Activated CD8-positive, alpha-beta memory T cell treated with anti-CD3 and anti-CD28 coated beads, Interleukin-2, amount 50 U/mL, for 24 hours (primary cell): ENCODE results near the gene MYO16.

Experiments
- DNase-seq: peaks from one replicate; pipeline ENCODE4 v3.0.0-alpha.2; 2020; ENCODE audit errors: extremely low read depth

MYO16 gene

GRCh38 chr13:108663710-108664109 lies 34.3 kb downstream of the MYO16 start:
- no peak for DNase-seq

DNA sequence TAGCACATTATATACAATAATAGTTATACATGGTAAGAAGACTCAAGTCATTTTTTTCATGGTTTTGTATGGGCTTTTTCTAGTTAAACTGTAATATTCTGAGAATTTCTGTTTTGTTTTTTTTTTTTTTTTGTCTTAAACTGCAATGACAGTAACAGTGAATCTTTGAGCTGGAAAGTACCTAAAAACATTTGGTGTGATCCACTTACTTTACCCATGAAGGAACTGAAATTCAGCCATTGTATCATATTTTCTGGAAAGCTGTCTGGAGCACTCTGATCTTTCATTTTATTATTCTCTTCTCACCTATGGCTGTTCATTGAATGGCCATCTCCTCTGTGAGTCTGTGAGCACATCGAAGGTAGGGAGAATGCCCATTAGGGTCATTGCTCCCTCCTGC lies 37.8 kb downstream of the MYO16 start:
- DNase-seq = no peak

DNA sequence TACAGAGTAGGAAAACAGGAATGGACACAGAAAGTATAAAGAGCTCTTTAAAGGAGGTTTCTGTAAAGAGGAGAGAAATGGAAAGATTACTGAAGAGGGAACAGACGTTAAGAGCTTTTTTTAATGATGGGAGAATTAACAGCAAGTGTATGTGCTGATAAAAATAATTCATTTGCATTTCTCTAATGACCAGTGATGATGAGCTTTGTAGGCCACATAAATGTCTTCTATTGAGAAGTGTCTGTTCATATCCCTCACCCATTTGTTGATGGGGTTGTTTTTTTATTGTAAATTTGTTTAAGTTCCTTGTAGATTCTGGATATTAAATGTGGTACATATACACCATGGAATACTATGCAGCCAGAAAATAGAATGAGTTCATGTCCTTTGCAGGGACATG lies 40.0 kb downstream of the MYO16 start:
- DNase-seq = no peak

- no peak for DNase-seq
Measured at GRCh38 chr13:108674346-108674745, 44.9 kb downstream of the MYO16 start.

DNA sequence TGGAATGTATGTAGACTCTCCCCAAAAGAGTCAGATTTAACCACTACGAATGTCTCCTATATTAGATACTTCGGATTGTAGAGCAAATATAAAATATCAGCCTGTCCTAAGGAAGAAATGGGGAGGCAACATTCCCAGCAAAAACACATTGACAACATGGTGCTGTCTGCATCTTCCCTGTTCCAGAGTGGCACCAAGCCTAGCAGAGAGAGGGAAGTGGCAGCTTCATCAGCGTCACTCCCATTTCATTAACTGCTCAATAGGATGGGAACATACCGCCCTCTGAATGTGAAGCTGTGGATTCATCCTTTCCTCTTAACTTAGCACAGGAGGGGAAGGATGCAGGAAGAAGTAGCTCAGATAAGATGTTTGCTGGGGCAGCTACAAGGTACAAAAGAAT lies 45.4 kb downstream of the MYO16 start:
- no peak for DNase-seq

- DNase-seq = no peak
Measured at GRCh38 chr13:108676620-108677019, 47.2 kb downstream of the MYO16 start.

DNA sequence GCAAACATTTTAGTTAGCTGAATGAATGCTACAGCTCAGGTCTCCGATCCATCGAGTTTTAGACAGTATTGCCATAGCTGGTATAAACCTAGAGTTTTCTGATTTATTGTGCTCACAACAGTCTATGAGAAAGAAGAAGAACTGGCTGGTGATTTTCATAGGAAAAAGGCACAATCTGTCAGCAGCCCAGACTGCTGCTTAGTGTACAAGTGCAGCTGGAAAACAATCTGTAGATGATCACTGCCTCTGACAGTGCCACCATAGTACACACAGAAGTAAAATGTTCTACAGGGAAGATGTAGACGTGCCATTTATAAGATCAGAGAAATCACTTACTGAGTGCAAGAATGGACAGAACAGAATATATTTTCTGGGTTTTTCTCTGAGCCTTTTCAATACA lies 48.4 kb downstream of the MYO16 start:
- no peak for DNase-seq

- DNase-seq = no peak
Measured at GRCh38 chr13:108680011-108680410, 50.6 kb downstream of the MYO16 start.

- DNase-seq = no peak
Measured at GRCh38 chr13:108681986-108682575, 52.7 kb downstream of the MYO16 start.

- DNase-seq = no peak
Measured at GRCh38 chr13:108682714-108683113, 53.3 kb downstream of the MYO16 start.

- DNase-seq = no peak
Measured at GRCh38 chr13:108686027-108686426, 56.6 kb downstream of the MYO16 start.

GRCh38 chr13:108690726-108691125 lies 61.3 kb downstream of the MYO16 start:
- DNase-seq = no peak

DNA sequence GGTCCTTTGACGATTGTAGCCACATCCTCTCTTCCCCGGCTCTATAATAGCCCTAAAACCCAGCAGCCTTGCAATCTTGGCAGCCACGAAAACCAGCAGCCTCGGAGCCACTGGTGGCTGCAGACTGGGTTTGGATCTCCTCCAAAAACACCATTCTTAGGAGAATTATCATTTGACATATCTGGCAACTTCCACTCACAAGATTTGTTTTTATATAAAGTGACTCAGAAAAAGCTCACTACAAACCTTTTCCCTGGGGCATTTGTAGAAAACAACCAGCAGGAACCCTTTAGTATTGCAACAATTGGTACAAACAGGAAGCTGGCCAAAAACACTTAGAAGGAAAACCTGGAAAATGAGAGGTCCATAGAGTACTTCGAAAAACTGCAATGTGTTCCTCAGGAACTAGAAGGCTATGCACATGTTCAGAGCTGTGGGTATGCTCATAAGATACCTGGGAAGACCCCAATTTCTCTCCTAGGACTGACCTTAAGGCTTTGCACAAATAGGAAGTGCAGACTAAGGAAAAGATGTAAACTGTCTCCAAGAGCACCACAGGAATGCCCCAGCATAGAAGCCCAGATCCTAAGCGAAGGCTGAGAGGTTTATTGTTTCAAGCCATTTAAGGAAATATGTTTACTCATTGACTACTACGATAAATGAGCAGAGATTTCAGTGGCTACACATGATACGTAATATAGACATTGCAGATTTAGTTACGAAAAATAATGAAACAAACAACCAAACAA lies 71.2 kb downstream of the MYO16 start:
- DNase-seq = no peak

GRCh38 chr13:108702171-108702570 lies 72.8 kb downstream of the MYO16 start:
- DNase-seq = no peak

GRCh38 chr13:108705031-108705430 lies 75.6 kb downstream of the MYO16 start:
- DNase-seq = no peak

GRCh38 chr13:108707584-108707983 lies 78.2 kb downstream of the MYO16 start:
- no peak for DNase-seq

DNA sequence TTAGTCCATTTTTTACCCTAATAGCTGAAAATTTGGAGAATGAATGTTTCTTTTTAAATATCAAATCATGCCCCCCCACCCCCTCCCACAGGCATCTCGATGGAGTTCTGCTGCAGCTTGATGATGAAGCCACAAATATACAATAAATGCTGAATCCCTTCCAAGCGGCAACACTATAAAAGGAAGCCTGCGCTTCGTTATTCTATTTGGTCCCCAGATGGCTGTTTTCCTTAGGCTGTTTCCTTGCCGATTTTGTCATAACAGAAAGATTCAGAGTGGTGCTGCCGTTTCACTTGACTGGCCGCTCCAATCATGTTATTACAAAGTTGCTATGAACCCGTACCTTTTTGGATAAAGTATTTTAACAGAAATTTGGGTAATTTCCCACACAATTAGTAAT lies 79.5 kb downstream of the MYO16 start:
- no peak for DNase-seq

DNA sequence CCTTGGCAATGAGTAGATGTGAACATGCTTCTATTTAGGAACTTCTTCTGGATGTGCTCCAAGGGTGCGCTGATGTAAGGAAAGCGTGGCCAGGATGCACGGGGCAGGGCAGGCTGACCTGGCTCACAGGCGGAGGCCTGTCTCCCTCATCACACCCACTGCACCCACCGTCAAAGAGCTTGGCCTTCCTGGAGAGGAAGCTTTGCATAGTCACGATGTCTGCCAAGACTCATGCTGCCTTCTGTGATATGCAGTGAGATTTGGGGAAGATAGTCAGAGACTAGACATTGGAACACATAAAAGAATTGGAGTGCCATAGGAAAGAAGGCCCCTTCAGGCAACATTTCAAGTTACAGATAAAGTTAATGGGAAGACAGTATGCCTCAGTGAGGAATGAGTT lies 82.0 kb downstream of the MYO16 start:
- DNase-seq = no peak

- no peak for DNase-seq
Measured at GRCh38 chr13:108725471-108725870, 96.1 kb downstream of the MYO16 start.

GRCh38 chr13:108728370-108728769 lies 99.0 kb downstream of the MYO16 start:
- DNase-seq = no peak

- no peak for DNase-seq
Measured at GRCh38 chr13:108733022-108733560, 103.7 kb downstream of the MYO16 start.

- DNase-seq = no peak
Measured at GRCh38 chr13:108734676-108735075, 105.3 kb downstream of the MYO16 start.

- DNase-seq = no peak
Measured at GRCh38 chr13:108741930-108742329, 112.5 kb downstream of the MYO16 start.
